ENCODE data around the gene ANO7. TPM values are rescaled to one million over a fixed set of nuclear protein-coding genes. Genes with fewer than 3 reads are reported as not detected.

ANO7 gene
- total RNA-seq, 1 experiment from 2014 or later = 6.9 TPM

- DNase-seq (ENCODE audit: low read depth, low spot score) = no peak
- CTCF ChIA-PET = no interaction called here
- TF ChIP-seq REST (IDR thresholded peaks at IDR 0.05; ENCODE audit: insufficient read depth in 1 of 2, low read depth in 2 of 2, low read length in 1 of 2) (no peak), CTCF (IDR thresholded peaks at IDR 0.05) (no peak), POLR2AphosphoS5 (IDR thresholded peaks at IDR 0.05; ENCODE audit: low read depth, low read length) (no peak), SIN3A (IDR thresholded peaks at IDR 0.05; ENCODE audit: borderline replicate concordance, insufficient read depth, low read depth, low read length) (no peak), TCF7L2 (IDR thresholded peaks at IDR 0.05; ENCODE audit: low read depth, low read length) (no peak)
- no TSS peak for BruUV-seq (replicated peaks)
- in situ Hi-C loops (cut with HindIII; ENCODE audit: low pct_unique_long_range_greater_than_20kb, low sequenced_read_pairs) = no loop called here
- Histone ChIP-seq H3K27me3 (ENCODE audit: control insufficient read depth, insufficient read depth, low read length) (no peaks in the 10 kb centered on the region), H3K4me3 (ENCODE audit: low read depth in 2 of 2, low read length in 2 of 2) (no peak overlapping the region), H3K4me1 (ENCODE audit: control insufficient read depth, insufficient read depth, low read length) (no peaks in the 10 kb centered on the region; the same call in 1 of the 2 replicates), H3K9me3 (ENCODE audit: control insufficient read depth, insufficient read depth, low read depth, low read length) (no peaks in the 10 kb centered on the region), H3K27ac (ENCODE audit: low read length) (no peak overlapping the region), H3K36me3 (ENCODE audit: control insufficient read depth, insufficient read depth, low read length) (no peaks in the 10 kb centered on the region)
- POLR2A ChIA-PET = no interaction called here
- peak; percentile 74 for ATAC-seq
- intact Hi-C loops (cut with micrococcal nuclease; ENCODE audit: unreplicated experiment) = no loop called here
Measured at GRCh38 chr2:241190291-241190981, 2.0 kb downstream of the ANO7 start.

- intact Hi-C loops (cut with micrococcal nuclease; ENCODE audit: unreplicated experiment) (no loop called here), in situ Hi-C loops (cut with HindIII; ENCODE audit: low pct_unique_long_range_greater_than_20kb, low sequenced_read_pairs) (no loop called here)
- no peak for DNase-seq (ENCODE audit: low read depth, low spot score)
- POLR2A ChIA-PET = no interaction called here
- no peaks in the 10 kb centered on the region; the same call in 1 of the 2 replicates for H3K4me1 ChIP-seq (ENCODE audit: control insufficient read depth, insufficient read depth, low read length)
- no peaks in the 10 kb centered on the region for H3K9me3 ChIP-seq (ENCODE audit: control insufficient read depth, insufficient read depth, low read depth, low read length)
- BruUV-seq (replicated peaks) = no TSS peak
- TF ChIP-seq REST (IDR thresholded peaks at IDR 0.05; ENCODE audit: insufficient read depth in 1 of 2, low read depth in 2 of 2, low read length in 1 of 2) = no peak
- no peak for TF ChIP-seq TCF7L2 (IDR thresholded peaks at IDR 0.05; ENCODE audit: low read depth, low read length)
- TF ChIP-seq POLR2AphosphoS5 (IDR thresholded peaks at IDR 0.05; ENCODE audit: low read depth, low read length) = no peak
- no peak for TF ChIP-seq SIN3A (IDR thresholded peaks at IDR 0.05; ENCODE audit: borderline replicate concordance, insufficient read depth, low read depth, low read length)
- no peak for TF ChIP-seq CTCF (IDR thresholded peaks at IDR 0.05)
- CTCF ChIA-PET = no interaction called here
- no peaks in the 10 kb centered on the region for H3K27me3 ChIP-seq (ENCODE audit: control insufficient read depth, insufficient read depth, low read length)
- no peak overlapping the region for H3K4me3 ChIP-seq (ENCODE audit: low read depth in 2 of 2, low read length in 2 of 2)
- no peaks in the 10 kb centered on the region for H3K36me3 ChIP-seq (ENCODE audit: control insufficient read depth, insufficient read depth, low read length)
- H3K27ac ChIP-seq (ENCODE audit: low read length) = no peak overlapping the region
- no peak for ATAC-seq
Measured at GRCh38 chr2:241191081-241191480, 2.6 kb downstream of the ANO7 start.
